Measurements from ENCODE around the gene LHX1. TPM values are rescaled to one million over a fixed set of nuclear protein-coding genes. Genes with fewer than 3 reads are reported as not detected.

LHX1 gene
- total RNA-seq, 3 donors from 2014 or later (not counting 1 experiment from before 2014, with no cell fraction given) = not detected

DNA sequence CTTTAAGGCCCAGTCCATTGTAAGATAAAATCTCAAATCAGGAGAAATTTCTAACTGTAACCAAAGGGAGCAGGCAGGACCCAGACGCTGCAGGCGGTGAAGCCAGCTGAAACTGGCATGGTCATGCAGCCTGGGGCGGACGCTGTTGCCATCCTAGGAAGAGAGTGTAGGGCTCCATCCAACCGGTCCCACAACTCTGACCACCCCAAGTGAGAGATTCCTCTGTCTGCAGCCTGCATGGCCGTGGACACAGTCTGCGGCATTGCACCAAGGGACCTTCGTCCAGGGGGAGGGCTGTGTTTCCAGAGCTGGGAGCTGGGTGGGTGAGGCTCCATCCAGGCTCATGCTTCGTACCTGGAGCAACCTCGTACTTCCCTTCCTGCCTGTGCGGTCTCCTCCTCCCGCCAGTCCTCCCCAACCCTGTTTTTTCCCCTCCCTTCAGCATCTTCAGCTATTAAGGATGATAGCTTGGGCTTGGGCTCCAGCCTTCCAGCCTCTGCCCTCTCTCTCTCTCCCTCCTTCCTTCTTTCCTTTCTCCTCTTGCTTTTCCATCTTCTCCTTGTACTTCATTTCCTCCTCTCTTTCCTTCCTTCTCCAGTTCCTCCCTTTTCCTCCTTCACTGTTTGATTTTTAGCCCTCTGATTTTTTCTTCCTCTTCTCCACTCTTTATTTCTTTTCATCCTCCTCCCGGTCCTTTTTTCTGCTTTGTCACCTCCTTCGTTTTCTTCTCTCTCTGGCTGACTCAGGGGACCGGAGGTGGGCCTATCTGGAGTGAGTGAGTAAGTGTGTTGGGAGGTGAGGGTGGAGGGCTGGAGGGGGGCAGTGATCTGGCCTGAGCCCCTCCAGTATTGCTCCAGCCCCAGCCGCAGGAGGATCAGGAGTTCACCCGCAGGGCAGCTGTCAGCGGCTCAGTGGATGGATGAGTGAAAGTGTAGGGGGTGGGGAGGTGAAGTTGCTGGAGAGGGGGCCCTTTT is 17.0 kb upstream of the LHX1 start:
- Histone ChIP-seq H3K27me3 (ENCODE audit: control insufficient read depth, insufficient read depth, low read length) (peaks cover 9% of the 10 kb centered on the region), H3K4me3 (ENCODE audit: low read length) (no peak overlapping the region), H3K27ac (ENCODE audit: low read length) (no peak overlapping the region), H3K4me1 (ENCODE audit: control insufficient read depth, insufficient read depth, low read length) (no peaks in the 10 kb centered on the region), H3K36me3 (ENCODE audit: control insufficient read depth, insufficient read depth, low read length) (no peaks in the 10 kb centered on the region), H3K9me3 (ENCODE audit: control insufficient read depth, insufficient read depth, low read length) (no peaks in the 10 kb centered on the region)
- Mint-ChIP-seq H3K27ac (no peak overlapping the region), H3K9me3 (no peaks in the 10 kb centered on the region), H3K36me3 (no peaks in the 10 kb centered on the region), H3K4me1 (no peaks in the 10 kb centered on the region), H3K4me3 (no peak overlapping the region), H3K27me3 (ENCODE audit: low read depth in 2 of 2) (peaks cover 30 to 46% of the 10 kb centered on the region in 2 donors)
- intact Hi-C loops (cut with micrococcal nuclease) = no loop called here
- TF ChIP-seq, protein P1, sequence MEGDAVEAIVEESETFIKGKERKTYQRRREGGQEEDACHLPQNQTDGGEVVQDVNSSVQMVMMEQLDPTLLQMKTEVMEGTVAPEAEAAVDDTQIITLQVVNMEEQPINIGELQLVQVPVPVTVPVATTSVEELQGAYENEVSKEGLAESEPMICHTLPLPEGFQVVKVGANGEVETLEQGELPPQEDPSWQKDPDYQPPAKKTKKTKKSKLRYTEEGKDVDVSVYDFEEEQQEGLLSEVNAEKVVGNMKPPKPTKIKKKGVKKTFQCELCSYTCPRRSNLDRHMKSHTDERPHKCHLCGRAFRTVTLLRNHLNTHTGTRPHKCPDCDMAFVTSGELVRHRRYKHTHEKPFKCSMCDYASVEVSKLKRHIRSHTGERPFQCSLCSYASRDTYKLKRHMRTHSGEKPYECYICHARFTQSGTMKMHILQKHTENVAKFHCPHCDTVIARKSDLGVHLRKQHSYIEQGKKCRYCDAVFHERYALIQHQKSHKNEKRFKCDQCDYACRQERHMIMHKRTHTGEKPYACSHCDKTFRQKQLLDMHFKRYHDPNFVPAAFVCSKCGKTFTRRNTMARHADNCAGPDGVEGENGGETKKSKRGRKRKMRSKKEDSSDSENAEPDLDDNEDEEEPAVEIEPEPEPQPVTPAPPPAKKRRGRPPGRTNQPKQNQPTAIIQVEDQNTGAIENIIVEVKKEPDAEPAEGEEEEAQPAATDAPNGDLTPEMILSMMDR (IDR thresholded peaks at IDR 0.05) = no peak
- DNase-seq = no peak
- ATAC-seq = no peak
- WGBS (ENCODE audit: insufficient coverage) = 34% methylated on average over 15 of the region's 18 CpGs

DNA sequence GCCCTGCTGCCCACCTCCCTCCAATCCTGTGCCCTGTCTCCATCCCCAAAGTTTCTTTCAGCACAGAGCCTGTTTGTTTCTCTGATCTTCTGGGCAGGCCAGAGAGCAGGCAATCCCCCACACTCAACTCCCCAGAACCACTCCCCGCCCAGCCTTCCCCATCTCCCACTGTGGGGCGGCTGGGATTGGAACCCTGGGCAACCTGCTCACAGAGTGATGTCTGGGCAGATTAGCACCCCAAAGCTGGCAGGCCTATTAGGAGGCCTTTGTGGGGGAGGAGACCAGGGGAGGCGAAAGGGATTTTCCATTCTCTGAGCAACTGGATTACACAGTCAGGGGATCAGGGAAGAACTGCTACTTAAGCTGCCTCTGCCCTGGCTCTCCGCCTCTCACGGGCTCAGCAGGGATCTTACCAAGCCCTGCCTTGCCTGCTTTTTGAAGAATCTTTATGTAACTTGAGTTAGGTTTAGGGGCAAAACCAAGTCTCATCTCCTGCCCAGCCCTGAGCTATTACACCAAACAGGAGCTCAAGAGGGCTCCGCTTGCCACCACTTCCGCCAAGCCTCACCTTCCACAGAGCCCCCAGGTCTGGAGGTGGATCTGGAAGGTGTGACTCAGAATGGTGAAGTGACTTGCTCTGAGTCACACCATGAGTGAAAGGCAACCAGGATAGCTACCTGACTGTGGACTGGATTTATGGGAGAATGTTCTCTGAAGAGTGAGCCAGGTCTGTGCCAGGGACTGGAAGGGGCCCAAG is 16.0 kb upstream of the LHX1 start:
- no peaks in the 10 kb centered on the region for H3K9me3 ChIP-seq (ENCODE audit: control insufficient read depth, insufficient read depth, low read length)
- H3K27ac ChIP-seq (ENCODE audit: low read length) = no peak overlapping the region
- H3K4me1 Mint-ChIP-seq = no peaks in the 10 kb centered on the region
- DNase-seq (no peak), ATAC-seq (no peak)
- peaks cover 32 to 46% of the 10 kb centered on the region in 2 donors for H3K27me3 Mint-ChIP-seq (ENCODE audit: low read depth in 2 of 2)
- H3K4me3 Mint-ChIP-seq = no peak overlapping the region
- no peaks in the 10 kb centered on the region for H3K9me3 Mint-ChIP-seq
- intact Hi-C loops (cut with micrococcal nuclease) = no loop called here
- H3K27ac Mint-ChIP-seq = no peak overlapping the region
- H3K27me3 ChIP-seq (ENCODE audit: control insufficient read depth, insufficient read depth, low read length) = peaks cover 9% of the 10 kb centered on the region
- H3K36me3 ChIP-seq (ENCODE audit: control insufficient read depth, insufficient read depth, low read length) = no peaks in the 10 kb centered on the region
- WGBS (ENCODE audit: insufficient coverage) = 84% methylated on average over 7 of the region's 7 CpGs
- no peaks in the 10 kb centered on the region for H3K36me3 Mint-ChIP-seq
- TF ChIP-seq, protein P1 (IDR thresholded peaks at IDR 0.05) = no peak
- H3K4me3 ChIP-seq (ENCODE audit: low read length) = no peak overlapping the region
- H3K4me1 ChIP-seq (ENCODE audit: control insufficient read depth, insufficient read depth, low read length) = no peaks in the 10 kb centered on the region

DNA sequence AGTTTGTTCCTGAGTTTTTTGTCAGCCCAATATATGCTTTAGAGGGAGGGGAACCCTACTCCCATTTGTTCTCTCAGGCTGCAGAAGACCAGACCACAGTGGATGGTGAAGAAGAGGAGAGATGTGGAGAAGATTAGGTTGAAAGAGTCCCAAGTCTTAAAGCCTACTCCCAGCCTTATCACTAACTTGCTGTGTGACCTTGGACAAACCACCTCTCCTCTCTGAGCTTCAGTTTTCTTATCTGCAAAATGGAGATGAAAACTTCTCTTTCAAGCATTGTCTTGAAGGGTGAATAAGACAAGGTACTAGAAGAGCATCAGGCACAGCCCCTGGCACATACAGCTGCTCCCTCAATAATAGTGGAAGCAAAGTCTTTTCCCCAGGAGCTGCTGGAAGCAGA is 15.1 kb upstream of the LHX1 start:
- H3K9me3 ChIP-seq (ENCODE audit: control insufficient read depth, insufficient read depth, low read length) = no peaks in the 10 kb centered on the region
- peaks cover 9% of the 10 kb centered on the region for H3K27me3 ChIP-seq (ENCODE audit: control insufficient read depth, insufficient read depth, low read length)
- DNase-seq = no peak
- Mint-ChIP-seq H3K27me3 (ENCODE audit: low read depth in 2 of 2) (peaks cover 34 to 51% of the 10 kb centered on the region in 2 donors), H3K36me3 (no peaks in the 10 kb centered on the region), H3K27ac (no peak overlapping the region), H3K9me3 (no peaks in the 10 kb centered on the region), H3K4me3 (no peak overlapping the region), H3K4me1 (no peaks in the 10 kb centered on the region)
- H3K27ac ChIP-seq (ENCODE audit: low read length) = no peak overlapping the region
- intact Hi-C loops (cut with micrococcal nuclease) = no loop called here
- H3K36me3 ChIP-seq (ENCODE audit: control insufficient read depth, insufficient read depth, low read length) = no peaks in the 10 kb centered on the region
- no peak overlapping the region for H3K4me3 ChIP-seq (ENCODE audit: low read length)
- no peak for ATAC-seq
- H3K4me1 ChIP-seq (ENCODE audit: control insufficient read depth, insufficient read depth, low read length) = no peaks in the 10 kb centered on the region
- TF ChIP-seq, protein P1 (IDR thresholded peaks at IDR 0.05) = no peak
